Heart left ventricle (tissue), 16 donors: Measurements from ENCODE around the gene PHF10. TPM values are rescaled to one million over a fixed set of nuclear protein-coding genes. Genes with fewer than 3 reads are reported as not detected.

Experiments
- ATAC-seq, 4 donors: fragments of 200-7000 bp; cut with Tn5 transposase; one replicate each; pipeline ENCODE4 v1.9.1; 2020 to 2022; ENCODE audit warnings: moderate library complexity in 4 of 4, mild to moderate bottlenecking in 3 of 4, moderate number of reproducible peaks in 1 of 4
- DNase-seq, 5 donors: peaks; one replicate each; pipeline ENCODE4 v3.0.0-alpha.2; 2020
- H3K27ac ChIP-seq, 12 donors: fragments of 200-600 bp; sonication (generic) in 4 of 12; one replicate each; pipeline versions ENCODE4 v1.5.0 to v1.8.0; 2016 to 2022; ENCODE audit warnings: mild to moderate bottlenecking in 2 of 12
- H3K27me3 ChIP-seq, 9 donors: fragments of 200-600 bp; sonication (generic) in 2 of 9; one replicate each; pipeline versions ENCODE4 v1.5.1 to v1.8.0; 2016 to 2022; ENCODE audit warnings: mild to moderate bottlenecking in 3 of 9
- H3K36me3 ChIP-seq, 9 donors: fragments of 200-600 bp; sonication (generic) in 2 of 9; one replicate each; pipeline versions ENCODE4 v1.5.0 to v1.8.0; 2018 to 2022; ENCODE audit warnings: mild to moderate bottlenecking in 2 of 9
- H3K4me1 ChIP-seq, 12 donors: fragments of 200-600 bp; sonication (generic) in 4 of 12; one replicate each; pipeline versions ENCODE4 v1.5.0 to v1.8.0; 2016 to 2022; ENCODE audit warnings: mild to moderate bottlenecking in 3 of 12
- H3K4me3 ChIP-seq, 12 donors: fragments of 200-600 bp; sonication (generic) in 4 of 12; one replicate each; pipeline versions ENCODE4 v1.5.0 to v1.8.0; 2017 to 2022; ENCODE audit warnings: mild to moderate bottlenecking in 9 of 12, moderate library complexity in 4 of 12
- H3K9me3 ChIP-seq, 12 donors: fragments of 200-600 bp; sonication (generic) in 4 of 12; one replicate each; pipeline versions ENCODE4 v1.5.0 to v1.8.0; 2016 to 2022; ENCODE audit warnings: mild to moderate bottlenecking in 1 of 12
- POLR2A ChIP-seq, 2 donors: fragments of 450-650 bp; IDR thresholded peaks; one replicate each; pipeline ENCODE4 v1.6.1; 2017; ENCODE audit warnings: antibody characterized with exemption in 2 of 2, mild to moderate bottlenecking in 2 of 2, moderate library complexity in 2 of 2
- WGBS, 4 donors: extraction: QIAGEN DNeasy Blood & Tissue Kit in 2 of 4; methylation state at CpG; one replicate each; pipeline versions ENCODE4 v1.1.5 to v1.1.7; 2013 to 2018; 5-methylcytosine and 5-hydroxymethylcytosine counted together
- intact Hi-C, 10 donors: fragments of 100-400 bp; cut with DNase I; formaldehyde crosslinking; loops; one replicate each; pipeline versions ENCODE4 v1.11.1 to v1.14.2; 2022
- polyA plus RNA-seq, 2 donors: library from polyadenylated mRNA; stranded (reverse); fragments of 200-250 nt; gene quantifications; one replicate each; pipeline ENCODE4 v1.2.3, GENCODE V29; 2013
- total RNA-seq, 9 donors: library from RNA; depleted of rRNA in 2 of 9; stranded (reverse); fragments of >200 nt in 2 of 9; fragmentation: NEBNext Ultra II Directional in 3 of 9; extraction: Animal tissue kit (Norgen Biotek cat#: 25700) in 3 of 9; gene quantifications; one replicate each; pipeline versions ENCODE4 v1.1.0 to v1.2.4, GENCODE V29; 2016 to 2023
- TF ChIP-seq, protein P1 (sequence below), 12 donors: fragments of 200-600 bp; sonication (generic) in 4 of 12; IDR thresholded peaks; one replicate each; pipeline versions ENCODE4 v1.5.0 to v1.8.0; 2018 to 2022; ENCODE audit warnings: antibody characterized with exemption in 12 of 12, mild to moderate bottlenecking in 5 of 12
- donor health status: ischemic (EF 13 %, LVEDD 7.1; RV severe dilation, severe dysfunction).
- donor health status: healthy with polysubstance abuse.
- donor health status: DM: no; HTN: yes; CAD: no.
- donor health status: DM: no; HTN: no; CAD: no.
- donor health status: ischemic (EF 25% LVEDD 6.9; RV normal size, moderate dysfunction).
- donor health status: ischemic (EF 25% LVEDD 5.7; RV mildly dilated, moderate dysfunction).
- donor health status: healthy.
- donor health status: DM: yes; HTN: yes; CAD: no.
- donor health status: ischemic (EF 35%, LVEDD 5.7; RV mildly dilated, moderate dysfunction).
- donor health status: nonischemic (EF 11% LVEDD 7.7; RV severe dilation, severe dysfunction).
- donor health status: DM: yes; HTN: yes; CAD: no.
- donor health status: PGD.
- donor health status: ischemic (EF 29% LVEDD 5.4; RV normal size, mild dysfunction).
- donor health status: nonischemic (EF 23%, LVEDD 6.1; RV moderate dilation, normal function).

Gene PHF10
- total and polyA plus RNA-seq, 11 donors: 31.4 to 63.2 (median 50.9) TPM

DNA sequence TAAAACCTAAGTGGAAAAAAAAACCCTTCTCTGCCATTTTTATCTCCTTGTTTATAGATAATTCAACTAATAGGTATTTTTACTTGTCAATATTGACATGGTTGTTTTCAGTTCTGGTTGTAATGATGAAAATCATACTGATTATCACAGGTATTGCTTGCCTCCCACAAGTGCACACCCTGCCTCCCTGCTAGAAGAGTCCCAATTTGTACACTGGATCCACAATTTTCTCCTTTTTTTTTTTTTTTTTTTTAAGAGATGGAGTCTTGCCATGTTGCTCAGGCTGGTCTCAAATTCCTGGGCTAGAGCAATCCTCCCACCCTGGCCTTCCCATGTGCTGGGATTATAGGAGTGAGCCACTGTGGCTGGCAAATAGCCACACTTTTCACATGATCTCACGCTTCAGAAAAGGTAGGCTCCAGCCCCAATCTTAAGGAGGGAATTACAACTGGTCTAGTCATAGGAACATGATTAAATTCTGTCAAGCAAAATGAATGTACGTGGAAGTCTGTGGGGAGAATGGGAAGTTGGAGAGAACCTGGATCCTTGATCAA lies 14.8 kb upstream of the PHF10 start:
- Histone ChIP-seq H3K4me3 (no peak overlapping the region), H3K27me3 (no peaks in the 10 kb centered on the region), H3K27ac (no peak overlapping the region), H3K4me1 (peaks cover 0 to 8% (median 0%) of the 10 kb centered on the region in 12 donors), H3K9me3 (no peaks in the 10 kb centered on the region), H3K36me3 (no peaks in the 10 kb centered on the region)
- no peak for ATAC-seq
- TF ChIP-seq, protein P1, sequence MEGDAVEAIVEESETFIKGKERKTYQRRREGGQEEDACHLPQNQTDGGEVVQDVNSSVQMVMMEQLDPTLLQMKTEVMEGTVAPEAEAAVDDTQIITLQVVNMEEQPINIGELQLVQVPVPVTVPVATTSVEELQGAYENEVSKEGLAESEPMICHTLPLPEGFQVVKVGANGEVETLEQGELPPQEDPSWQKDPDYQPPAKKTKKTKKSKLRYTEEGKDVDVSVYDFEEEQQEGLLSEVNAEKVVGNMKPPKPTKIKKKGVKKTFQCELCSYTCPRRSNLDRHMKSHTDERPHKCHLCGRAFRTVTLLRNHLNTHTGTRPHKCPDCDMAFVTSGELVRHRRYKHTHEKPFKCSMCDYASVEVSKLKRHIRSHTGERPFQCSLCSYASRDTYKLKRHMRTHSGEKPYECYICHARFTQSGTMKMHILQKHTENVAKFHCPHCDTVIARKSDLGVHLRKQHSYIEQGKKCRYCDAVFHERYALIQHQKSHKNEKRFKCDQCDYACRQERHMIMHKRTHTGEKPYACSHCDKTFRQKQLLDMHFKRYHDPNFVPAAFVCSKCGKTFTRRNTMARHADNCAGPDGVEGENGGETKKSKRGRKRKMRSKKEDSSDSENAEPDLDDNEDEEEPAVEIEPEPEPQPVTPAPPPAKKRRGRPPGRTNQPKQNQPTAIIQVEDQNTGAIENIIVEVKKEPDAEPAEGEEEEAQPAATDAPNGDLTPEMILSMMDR (IDR thresholded peaks at IDR 0.05): no peak
- no peak for TF ChIP-seq POLR2A (IDR thresholded peaks at IDR 0.05)
- 81 to 92% (median 87%) methylated on average over 2 of the region's 2 CpGs for WGBS, 4 donors
- intact Hi-C loops: no loop called here
- DNase-seq: no peak

DNA sequence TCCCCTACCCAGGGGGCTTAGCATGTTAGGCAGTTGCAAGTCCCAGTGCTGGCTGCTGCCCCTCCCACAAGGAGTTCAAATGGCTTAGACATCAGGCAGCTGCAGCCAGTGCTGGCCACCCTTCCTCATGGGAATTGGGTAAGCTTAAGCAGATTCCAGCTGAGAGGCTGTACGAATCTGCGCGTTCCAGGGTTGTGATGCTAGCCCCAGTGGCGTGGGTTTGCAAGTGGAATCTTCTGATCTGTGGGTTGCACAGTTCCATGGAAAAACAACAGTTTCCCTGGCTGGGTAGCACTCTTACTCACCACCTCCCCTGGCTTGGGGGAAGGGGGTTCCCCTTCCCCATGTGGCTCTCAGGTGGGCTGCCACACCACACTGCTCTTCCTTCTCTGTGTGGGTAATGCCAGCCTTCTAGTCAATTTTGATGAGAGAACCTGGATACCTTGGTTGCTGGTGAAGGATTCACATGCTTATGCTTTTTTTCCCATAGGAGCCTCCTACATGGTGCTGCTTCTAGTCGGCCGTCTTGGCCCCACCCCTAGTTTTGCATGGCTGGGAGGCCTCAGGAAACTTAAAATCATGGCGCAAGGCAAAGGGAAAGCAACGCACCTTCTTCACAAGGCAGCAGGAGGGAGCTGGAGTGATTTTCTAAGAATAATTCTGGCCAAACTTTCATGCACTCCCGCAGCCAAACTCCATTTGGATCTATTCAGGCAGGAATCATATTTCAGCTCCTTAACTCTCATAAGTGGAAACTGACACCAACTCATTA lies 14.1 kb upstream of the PHF10 start:
- intact Hi-C loops: no loop called here
- no peaks in the 10 kb centered on the region for H3K27me3 ChIP-seq
- no peak overlapping the region for H3K27ac ChIP-seq
- 38 to 63% (median 55%) methylated on average over 5 to 9 of the region's 9 CpGs for WGBS, 4 donors
- no peak overlapping the region for H3K4me3 ChIP-seq
- peaks cover 0 to 8% (median 0%) of the 10 kb centered on the region in 12 donors for H3K4me1 ChIP-seq
- ATAC-seq: peak in 2 of 4 donors; percentile 29 to 46
- H3K9me3 ChIP-seq: no peaks in the 10 kb centered on the region
- H3K36me3 ChIP-seq: no peaks in the 10 kb centered on the region
- peak in 2 of 5 donors; percentile 28 to 50 for DNase-seq
- TF ChIP-seq, protein P1 (IDR thresholded peaks at IDR 0.05): no peak
- TF ChIP-seq POLR2A (IDR thresholded peaks at IDR 0.05): no peak

DNA sequence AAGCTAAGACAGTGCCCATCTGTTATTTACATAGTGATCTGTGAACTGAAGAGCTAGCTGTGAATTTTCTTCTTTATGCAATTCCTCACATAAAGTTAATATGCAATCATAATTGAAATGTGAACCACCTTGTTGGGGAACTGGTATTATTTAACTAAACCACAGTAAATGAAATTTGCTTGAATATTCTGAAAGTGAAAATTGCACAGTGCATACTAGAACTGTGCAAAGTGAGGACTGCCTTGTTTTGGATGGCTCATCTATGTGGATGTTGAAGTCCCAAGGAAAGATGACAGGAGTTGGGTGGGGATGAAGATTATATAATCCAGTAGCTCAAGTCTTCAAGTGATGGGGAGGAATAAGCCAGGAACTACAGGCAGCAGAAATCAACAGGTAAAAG lies 5.7 kb upstream of the PHF10 start:
- intact Hi-C loops: loop anchor here in 1 of 10 donors (10.0 kb wide), 1 partner anchor 825 kb away; the partner anchor contains the start of genes PSMB1 and TBP
- ATAC-seq: no peak

DNA sequence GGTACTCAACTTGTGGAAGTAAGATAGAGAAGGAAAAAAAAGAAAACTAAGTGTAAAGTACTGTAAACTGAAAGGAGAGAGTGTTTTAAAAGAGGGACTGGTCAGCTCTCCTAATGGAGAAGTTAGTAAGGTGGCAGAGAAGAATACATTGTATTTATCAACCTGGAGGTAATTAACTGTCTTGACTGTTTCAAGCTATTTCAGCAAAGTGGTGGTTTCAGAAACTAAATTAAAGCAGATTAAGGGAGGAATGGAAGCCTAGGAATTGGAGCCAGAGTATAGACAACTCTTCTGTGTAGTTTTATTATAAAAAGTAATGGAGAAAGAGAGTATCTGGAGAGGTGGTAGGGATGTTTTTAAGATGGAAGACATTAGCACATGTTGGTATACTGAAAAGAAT lies 2.7 kb upstream of the PHF10 start:
- TF ChIP-seq, protein P1 (IDR thresholded peaks at IDR 0.05): no peak
- TF ChIP-seq POLR2A (IDR thresholded peaks at IDR 0.05): no peak
- Histone ChIP-seq H3K27ac (no peak overlapping the region), H3K36me3 (no peaks in the 10 kb centered on the region), H3K4me3 (no peak overlapping the region), H3K4me1 (peaks cover 0 to 22% (median 13%) of the 10 kb centered on the region in 12 donors), H3K27me3 (no peaks in the 10 kb centered on the region), H3K9me3 (no peaks in the 10 kb centered on the region)
- ATAC-seq: no peak
- intact Hi-C loops: loop anchor here in 2 of 10 donors (2.0 to 10.0 kb wide), 2 partner anchors 24 to 828 kb away; partner anchors contain the start of genes DYNLT2 (in 1 of the 2), ERMARD (in 1 of the 2), PSMB1 (in 1 of the 2) and TBP (in 1 of the 2)
- no peak for DNase-seq

More for the DNA sequence above, 5.7 kb upstream of the PHF10 start:
- no peaks in the 10 kb centered on the region for H3K36me3 ChIP-seq
- H3K27me3 ChIP-seq: no peaks in the 10 kb centered on the region
- TF ChIP-seq, protein P1 (IDR thresholded peaks at IDR 0.05): no peak
- no peak for TF ChIP-seq POLR2A (IDR thresholded peaks at IDR 0.05)
- H3K9me3 ChIP-seq: no peaks in the 10 kb centered on the region
- DNase-seq: no peak
- no peak overlapping the region for H3K27ac ChIP-seq
- peaks cover 0 to 7% (median 3%) of the 10 kb centered on the region in 12 donors for H3K4me1 ChIP-seq
- H3K4me3 ChIP-seq: no peak overlapping the region
